Stimulated activated CD4-positive, alpha-beta T cell treated with anti-CD3 and anti-CD28 coated beads, Interleukin-1b, Interleukin-23, amount 100 ng/mL, for 48 hours (primary cell): ENCODE data around the gene COL1A1.

Experiments
- DNase-seq: peaks from one replicate; pipeline ENCODE4 v3.0.0-alpha.2; 2020

The COL1A1 gene

DNA sequence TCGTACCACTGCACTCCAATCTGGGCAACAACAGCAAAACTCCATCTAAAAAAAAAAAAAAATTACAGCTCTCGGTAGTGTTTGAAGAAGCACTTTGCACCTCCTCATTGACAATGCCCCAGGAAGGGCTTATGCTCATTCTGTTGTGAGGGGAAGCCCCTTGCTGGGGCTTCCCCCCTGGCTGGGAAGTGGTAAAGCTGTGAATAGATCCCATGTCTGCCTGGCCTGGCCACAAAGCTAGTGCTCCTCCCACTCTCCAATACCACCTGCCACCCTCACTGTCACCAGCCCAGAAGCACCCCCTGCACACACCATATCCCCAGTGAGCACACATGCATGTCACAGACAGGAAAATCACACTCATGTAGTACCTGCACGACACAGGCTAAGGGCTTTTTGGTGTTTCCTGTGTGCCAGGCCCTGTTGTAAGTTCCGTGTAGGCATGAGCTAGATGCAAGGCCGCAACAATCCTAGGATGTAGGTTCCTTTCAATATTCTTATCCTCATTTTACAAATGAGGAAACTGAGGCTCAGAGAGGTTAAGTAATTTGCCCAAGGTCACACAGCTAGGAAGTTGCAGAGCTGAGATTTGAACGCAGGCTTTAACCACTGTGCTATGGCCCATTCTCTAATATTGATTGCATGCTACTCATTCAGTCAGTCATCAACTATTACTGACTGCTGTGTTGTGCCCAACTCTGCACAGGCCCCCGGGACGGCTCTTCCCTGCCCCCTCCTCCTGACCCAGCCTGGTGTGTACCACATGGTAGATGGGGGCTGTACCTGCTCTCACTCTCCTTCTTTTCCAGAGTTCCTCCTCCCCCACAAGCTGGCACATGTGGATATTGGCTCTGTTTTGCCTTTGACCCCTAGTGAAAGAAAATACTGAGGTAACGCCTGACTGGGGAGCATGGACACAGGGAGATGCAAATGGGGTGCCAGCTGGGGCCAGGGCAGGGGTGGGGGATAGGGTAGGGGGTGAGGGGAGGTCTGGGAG is 11.9 kb upstream of the COL1A1 start:
- peak; percentile 50 for DNase-seq

DNA sequence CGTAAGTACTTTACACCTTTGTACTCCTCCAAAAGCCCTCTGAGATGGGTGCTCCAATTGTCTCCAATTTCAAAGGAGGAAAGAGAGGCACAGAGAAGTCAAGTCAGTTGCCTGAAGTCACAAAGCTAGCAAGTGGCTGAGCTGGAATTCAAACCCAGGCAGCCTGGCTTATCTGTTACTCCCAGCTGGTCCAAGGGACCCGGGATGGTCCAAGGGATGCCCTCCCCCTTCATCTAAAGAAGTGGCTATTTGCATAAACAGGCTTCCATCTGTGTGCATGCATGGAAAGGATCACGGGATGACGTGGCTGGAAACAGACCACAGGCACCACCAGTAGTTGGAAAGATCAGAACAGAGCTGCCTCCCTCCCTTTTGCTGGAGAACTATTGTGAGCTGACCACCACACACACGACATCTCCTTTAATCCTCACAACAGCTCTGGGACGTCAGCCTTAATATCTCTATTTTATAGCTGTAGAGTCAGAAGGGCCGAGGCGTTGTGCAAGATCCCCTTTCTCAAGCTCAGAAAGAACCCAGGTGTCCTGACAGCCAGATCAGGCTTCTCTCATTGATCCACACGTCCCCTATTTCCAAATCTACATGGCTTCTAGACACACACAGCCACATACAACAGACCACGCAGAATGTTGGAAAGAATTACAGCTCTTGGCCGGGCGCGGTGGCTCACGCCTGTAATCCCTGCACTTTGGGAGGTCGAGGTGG is 10.9 kb upstream of the COL1A1 start:
- no peak for DNase-seq

DNA sequence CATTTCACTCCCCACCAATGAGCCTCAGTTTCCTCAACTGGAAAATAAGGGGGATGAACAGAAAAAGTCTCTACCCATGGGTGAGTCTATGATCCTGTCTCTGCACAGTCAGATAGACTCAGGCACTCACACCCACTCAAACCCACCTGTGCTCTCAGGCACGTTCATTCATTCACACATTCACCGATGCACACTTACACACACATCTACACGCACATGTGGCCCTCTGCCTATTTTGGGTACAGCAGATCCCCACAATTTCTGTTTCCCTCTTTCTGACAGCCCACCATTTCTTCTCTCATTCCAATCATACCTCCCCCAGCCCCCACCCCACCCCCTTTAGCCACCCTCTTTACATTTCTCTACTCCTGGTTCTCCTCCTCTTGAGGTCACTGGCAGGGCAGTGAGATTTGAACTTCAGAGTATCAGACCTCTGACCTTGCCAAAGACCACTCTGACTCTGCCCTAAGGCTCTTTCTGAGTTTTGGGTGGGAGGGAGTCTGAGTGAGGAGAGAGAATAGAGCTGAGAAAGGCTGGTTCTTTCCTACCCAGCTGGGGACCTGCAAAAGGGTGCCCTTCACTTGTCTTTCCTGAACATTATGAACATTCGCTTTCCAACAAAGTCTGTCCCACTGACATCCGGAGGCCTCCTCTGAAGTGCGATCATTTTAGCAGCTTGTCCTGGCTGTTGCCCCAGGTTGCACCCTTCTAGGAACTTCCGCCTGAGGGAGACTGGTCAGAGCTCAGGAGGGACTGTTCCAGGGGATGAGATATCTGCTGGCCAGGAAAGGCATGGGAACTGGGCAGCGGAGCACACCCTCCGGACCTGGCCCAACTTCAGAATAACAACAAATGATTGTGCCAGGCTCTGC is 10.1 kb upstream of the COL1A1 start:
- DNase-seq: no peak

DNA sequence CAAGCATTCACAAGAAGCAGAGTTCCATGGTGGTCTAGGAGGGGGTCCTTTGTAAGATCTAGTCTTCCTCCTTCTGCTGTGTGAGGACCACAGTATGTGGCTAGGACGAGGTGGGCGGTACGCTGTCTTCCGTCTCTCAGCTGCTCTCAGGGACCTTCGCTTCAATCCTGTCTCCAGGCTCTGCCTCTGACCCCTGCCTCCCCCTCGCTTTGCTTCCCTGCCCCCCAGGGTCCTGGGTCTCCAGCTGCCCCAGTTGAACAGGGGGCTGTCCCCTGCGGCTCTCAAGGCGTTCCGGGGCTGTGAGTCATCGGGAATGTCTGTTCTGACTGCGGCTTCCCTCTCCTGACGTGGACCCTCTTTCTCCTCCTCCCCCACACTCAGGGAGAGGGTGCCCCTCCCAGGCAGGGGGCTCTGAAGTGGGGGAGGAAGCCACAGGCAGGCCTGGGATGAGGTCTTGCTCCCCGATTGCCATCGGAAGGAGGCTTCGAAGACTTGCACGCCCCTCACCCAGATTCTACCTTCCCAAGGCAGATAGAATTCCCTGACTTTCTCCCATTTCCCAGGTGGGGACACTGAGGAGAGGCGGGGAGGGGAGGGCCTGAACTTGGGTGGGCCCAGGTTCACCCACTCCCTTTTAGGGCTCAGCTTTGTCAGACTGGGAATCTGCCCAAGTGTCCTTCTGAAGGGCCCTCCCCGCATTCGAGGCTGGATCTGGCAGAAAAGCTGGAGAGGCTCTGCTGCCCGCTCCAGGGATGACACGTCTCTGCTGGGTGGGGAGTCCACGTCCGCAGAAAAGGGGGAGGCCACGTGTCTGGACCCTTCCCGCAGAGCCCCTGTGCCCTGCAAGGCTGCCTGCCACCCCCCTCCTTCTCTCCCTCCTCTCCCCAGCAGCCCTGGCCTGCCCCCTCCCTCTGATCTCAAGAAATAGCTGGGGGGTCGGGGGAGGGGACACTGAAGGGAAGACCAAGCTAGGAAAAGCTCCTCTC is 9.1 kb upstream of the COL1A1 start:
- DNase-seq: no peak

DNA sequence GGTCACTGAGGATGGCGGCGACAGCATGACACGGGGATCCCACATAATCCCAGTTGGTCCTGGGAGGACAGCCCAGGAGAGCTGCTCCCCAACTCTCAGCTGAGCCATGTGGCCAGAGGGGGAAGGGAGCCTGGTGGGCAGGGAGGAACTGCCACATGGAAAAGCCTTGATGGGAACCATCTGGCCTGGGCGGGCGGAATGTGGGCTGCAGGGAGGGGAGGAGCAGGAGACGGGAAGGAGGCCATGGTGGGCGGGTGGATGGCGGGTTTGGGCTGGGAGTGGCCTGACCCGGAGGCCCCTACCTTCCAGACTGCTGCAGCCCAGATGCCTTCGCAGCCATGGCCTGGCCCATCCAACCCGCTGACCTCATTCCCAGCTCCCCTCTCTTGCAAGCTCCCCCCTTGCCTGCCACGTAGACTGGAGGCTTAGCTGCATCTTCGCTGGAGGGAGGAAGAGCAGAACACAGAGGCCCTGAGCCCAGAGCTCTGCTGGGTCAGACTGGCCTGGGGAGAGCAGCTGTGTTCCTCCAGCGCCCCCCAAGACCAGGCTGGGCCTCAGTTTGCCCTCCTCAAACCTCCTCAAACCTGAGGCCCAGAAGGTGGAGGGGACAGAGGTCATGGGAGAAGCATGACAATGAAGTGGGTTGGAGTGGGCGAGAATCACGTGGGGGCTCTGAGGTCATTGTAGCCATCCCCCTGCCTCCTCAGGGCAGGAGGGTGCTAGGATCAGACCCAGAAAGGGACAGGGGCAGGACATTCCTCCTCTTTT is 8.2 kb upstream of the COL1A1 start:
- no peak for DNase-seq

DNA sequence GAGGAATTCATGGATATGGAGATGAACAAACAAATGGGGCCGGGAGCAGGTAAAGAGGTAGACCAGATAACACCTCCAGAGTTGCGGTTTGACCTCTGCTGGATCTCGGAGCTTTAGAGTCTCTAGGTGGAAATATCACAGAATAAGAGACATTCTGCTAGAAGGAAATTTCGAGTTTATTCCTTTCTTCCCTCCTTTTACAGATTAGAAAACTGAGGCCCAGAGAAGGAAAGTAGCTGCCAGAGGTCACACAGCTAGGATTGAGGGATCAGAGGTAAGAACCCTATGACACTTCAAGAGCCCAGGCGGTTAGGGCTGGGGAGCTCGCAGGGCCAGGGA is 7.7 kb upstream of the COL1A1 start:
- DNase-seq: no peak

DNA sequence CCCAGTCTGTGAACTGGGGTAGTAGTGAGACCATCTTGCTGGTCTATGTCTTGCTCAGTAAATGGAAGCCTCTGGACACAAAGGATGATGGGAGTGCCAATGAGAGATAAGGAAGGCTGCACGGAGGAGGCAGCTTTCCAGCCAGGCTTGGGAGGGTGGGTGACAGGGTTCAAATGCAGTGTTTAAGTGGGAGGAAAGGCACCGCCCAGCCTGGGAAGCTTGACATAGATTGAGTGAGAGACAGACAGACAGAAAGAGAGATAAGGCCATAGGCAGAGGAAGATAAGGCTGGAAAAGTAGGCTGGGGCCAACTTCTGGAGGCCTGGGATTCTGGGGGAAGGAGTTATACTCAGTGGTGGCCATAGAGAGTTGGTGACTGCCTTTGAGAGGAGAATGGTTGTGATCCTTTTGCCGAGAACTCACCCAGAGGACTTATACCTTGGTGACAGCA is 7.2 kb upstream of the COL1A1 start:
- no peak for DNase-seq

DNA sequence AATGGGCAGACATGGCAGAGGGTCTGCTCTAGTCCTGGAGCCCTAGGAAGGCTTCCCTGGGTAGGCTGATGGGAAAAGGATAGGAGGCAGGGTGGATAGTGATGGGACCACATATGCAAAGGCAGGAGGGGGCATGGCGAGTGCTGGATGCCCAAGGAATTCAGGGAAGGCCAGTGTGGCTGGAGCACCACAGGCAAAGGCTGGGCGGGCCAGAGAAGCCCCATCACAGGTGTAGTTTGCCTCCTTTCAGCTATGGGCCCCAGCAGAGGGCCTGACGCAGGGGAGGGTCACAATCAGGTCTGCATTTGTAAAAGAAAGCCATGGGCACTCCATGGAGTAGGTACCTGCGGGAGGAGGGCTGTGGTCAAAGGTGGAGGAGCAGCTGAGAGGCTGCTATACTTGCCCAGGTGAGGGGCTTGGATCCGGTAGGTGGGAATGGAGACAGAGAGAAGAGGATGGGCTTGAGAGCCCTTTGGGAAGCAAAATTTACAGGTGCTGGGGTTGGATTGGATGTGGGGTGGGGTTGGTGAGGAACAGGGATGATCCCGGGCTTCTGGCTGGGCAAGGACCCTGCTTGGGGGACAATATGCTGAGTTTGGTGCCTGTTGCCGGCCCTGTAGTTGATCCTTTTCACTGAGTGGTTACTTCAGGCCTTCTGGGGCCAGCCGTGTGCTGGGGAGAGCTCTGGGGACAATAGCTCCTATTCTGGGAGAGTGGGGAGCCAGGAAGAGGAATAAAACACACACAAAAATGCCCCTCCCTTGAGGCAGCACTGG is 6.5 kb upstream of the COL1A1 start:
- no peak for DNase-seq

DNA sequence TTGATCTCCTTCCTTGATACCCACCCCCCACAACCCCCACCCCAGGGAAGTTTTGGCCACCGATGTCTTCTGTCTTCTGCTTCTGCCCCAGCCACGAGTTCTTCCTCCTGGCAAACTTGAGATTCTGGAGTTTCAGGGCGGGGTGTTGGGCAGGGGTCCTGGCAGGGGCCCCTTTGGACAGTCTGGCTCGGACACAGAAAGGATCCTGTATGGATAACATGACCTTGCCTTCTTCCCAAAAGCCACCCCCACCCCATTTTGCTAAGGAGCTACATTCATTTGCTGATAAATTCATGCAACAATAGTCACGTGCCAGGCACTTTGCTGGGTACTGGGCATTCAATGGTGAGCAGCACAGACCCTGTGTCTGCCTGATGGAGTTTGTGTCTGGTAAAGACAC is 5.9 kb upstream of the COL1A1 start:
- DNase-seq: no peak

DNA sequence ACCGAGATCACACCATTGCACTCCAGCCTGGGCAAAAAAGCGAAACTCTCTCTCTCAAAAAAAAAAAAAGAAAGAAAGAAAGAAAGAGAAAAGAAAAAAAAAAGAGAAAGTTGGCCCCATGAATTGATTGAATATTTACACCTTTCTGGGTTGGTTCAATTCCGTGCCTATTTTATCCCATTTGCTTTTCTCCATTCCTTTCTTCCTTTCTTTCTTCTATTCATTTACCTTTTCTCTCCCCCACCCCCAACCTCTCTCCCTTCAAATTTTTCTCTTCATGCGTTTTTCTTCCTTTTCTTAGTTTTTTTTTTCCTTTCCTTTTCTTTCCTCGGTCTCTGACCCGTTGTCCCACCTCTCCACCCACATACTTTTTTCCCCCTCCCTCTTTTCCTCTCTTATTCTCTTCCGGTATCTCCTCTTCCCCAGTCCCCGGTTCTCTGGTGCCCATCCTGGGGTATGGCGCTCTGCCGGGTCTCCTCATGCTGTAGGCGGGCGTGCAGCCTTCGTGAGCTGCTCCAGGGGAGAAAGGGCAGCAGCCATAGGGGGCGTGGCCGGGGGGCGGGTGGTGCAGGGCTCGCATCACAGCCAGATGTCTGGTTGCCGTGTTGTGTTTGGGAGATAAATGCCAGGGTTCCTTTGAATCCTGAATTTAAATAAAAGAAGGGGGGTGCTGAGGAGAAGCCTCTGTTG is 5.3 kb upstream of the COL1A1 start:
- DNase-seq: no peak

DNA sequence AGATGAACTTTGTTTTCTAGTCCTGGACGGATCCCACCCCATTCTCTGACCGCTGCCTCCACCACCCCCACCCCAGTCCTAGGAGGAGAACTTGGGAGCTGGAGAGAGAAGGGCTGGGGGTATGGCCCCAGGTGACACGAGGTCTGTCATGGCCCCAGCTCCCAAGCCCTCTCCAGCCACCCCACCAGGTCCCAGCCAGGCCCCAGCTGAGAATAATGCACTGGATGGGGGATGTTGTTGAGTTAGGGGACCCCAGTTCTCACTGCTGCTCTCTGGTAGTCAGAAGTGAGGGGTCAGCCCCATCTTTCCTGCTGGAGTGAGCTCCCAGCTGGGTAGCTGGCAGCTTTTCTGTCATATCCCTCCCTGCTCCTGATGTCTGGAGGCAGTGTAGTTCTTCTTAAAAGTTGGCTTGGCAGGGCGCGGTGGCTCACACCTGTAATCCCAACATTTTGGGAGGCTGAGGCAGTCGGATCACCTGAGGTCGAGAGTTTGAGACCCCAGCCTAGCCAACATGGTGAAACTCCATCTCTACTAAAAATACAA is 4.6 kb upstream of the COL1A1 start:
- no peak for DNase-seq

DNA sequence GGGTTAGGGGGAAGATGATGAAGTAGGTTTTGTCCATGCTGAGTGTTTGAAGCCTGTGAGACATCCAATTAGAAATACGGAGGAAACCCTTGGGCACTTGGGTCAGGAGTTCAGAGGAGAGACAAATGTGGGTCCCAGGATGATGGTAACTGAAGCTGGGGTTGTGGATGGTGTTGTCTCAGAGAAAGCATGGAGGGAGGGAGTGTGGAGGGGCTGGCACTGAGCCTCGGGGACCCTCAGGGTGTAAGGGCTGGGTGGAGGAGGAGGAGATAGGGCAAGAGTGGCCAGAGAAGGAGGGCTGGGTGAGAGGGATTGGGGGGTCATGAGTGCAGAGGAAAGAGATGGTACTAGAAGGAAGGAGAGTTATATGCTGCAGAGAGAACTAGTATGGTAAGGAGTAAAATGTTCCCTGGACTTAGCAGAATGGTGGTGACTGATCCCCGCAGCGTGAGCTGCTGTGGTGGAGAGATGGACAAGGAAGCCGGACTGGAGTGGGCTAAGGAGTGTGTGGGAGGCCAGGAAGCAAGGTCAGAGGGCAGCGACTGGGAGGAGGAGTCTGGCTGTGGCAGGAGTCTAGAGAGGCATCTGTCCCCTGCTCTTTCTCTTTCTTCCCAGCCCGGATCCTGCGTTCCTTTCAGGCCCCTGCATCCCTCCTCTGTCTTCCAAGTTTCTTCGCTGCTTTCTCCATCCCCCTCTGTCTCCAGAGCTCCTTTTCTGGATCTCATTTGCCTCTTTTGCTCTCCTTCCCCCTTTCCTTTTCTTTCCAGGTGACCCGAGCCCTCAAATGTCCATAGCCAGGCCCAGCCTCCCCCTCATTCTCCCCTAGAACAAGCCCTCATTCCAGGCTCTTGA is 3.9 kb upstream of the COL1A1 start:
- no peak for DNase-seq

DNA sequence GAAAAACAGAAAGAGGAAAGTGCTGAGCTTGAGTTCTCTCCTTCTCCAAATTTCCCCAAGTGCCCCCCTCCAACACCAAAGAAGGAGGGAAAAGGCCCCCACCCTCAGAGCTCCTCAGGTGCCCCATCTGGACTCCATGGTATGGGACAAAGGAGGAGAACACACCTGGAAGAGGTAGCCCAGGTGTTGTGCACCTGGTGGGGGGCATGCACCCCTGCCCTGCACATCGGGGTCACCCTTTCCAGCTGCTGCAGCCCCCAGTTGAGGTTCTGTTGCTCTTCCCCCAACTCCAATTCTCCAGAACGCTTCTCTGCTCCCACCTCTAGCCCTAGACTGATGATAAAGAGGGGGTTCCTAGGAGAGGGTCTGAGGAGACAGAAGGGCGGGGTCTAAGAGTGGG is 3.0 kb upstream of the COL1A1 start:
- DNase-seq: no peak

DNA sequence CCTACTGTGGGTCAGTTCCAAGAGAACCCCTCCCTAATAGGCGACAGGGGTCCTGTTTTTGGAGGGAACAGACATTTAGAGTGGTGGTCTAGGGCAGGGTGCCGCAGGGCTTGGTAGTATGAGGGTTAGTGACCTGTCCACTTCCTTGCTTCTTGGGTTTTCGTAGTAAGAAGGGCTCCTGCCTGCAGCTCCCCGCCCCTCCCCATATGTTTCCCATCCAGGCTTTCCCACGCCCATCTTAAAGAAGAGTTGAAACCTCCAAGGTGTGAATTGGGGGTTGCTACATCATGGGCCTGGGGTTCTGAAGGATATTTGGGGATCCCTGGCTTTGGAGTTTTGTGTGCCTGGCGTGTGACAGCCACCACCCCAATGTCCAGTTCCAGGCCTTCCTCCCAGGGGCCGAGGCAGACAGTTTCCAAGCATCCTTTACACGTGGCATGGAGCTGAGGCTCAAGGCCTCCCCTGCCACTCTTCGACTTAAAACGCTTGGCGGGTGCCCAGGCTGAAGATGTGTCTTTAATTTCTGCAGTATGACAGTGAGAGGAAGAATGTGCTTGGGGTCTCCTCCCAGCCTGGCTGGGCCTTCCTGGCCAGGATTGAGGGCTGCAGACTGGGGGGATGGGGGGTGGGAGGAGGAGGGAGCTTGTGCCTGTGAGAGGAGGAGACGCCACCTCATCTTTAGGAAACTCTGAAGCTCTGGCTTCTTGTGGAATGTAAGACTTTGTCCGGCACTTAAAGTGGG is 2.3 kb upstream of the COL1A1 start:
- DNase-seq: no peak

DNA sequence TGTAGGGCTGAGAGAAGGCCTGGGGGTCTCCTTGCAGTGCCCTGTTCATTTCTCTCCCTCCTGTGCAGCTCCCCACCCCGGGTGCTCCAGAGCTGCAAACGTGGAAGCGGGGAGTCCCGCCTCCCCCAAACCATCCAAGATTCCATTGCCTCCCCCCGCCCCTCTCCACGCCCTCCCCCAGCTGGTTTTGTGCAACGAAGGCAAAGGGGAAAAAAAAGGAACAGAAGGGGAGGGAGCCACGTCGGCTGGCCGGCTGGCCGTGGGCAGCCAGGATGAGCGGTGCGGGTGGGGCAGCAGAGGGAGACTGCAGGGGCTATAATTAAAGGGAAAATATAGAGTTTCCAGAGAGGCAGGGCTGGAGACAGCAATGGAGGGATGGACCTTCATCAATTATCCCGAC is 1.7 kb upstream of the COL1A1 start:
- no peak for DNase-seq

DNA sequence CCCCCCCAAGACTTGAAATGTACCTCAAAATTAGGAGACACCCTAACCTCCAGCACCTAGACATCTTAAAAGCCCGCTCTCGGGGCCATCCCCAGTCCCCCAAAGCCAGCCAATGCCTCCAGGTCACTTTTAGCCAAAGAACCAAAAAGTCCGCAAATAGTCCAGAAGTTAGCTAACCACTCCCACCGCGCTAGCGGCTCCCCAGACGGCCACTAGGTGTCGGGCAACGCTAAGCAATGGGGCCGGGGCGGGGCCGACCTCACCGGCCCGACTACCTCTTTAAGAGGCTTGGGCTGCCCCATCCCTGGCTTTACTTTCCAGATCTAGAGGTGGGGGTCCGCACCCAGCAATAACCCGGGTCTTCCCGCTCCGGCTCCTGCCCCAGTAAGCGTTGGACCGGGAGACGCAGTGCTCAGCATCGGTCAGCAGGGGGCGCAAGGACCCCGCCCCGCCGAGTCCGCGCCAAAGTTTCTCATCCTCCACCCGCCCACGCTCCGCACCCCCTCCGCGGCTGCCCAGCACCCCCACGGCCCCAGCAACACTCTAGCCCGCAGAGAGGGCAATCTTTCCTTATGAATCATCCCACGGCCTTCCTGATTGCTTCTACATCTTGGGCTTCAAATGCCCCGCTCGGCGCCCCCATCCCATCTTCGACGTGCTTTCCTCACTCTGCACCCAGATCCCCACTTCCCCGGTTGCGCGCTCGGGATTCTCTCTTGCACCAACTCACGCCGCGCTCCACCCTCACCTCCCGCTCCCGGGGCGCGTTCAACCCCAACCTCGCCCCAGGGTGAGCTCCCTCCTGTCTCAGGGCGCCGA is 765 bp downstream of the COL1A1 start:
- peak; percentile 80 for DNase-seq
